Femur (tissue), 1 donor: Measurements from ENCODE around the gene KRTAP10-9.

Experiments
- DNase-seq: peaks from one replicate; pipeline ENCODE4 v3.0.0-alpha.2; 2017

Gene KRTAP10-9

DNA sequence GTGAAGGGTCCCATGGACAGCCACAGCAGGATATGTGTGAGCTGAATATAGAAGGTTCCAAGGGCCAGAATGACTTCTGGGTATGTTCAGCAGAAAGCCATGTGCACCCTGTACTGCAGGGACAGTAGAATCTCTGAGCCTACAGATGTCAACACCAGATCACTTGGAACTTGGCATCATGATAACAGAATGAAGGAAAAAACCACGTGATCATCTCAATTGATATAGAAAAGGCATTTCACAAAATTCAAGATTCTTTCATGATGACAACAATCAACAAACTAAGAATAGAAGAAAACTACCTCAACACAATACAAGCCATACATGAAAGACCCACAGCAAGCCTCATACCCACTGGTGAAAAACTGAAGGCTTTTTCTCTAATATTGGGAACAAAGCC, 40.7 kb downstream of the KRTAP10-9 start:
- no peak for DNase-seq

DNA sequence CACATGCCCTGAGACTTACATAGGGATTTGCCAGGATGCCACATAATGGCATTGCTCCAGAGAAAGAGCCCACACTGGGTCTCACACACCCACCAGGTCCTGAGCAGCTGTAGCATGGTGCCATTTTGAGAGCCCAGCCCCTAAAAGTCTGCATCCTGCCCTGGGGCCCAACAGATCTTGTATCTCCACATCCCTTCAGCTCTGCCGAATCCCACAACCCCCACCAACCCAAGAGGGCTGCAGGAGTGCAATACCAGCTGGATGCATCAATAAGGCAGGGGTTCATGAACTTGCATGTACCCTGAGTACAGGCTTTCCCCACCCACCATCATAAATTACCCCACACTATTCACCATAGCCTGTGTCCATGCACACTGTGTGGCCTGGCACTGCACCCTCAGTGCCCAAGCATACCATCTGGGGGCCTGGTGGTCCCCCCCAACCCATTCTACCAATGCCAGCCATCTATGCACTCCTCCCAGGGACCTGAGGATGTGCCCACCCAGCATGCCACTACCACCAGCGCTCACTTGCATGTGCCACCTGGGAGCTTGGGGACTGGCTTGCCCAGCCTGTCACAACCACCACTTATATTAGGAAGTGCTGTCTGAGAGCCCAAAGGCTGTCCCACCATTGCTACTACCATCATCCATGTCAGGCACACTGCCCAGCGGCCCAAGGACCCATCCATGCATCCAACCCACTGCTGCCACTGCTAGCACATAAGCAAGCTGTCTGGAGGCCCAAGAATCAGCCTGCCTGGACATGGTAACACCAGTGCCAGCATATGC, 43.9 kb downstream of the KRTAP10-9 start:
- no peak for DNase-seq

DNA sequence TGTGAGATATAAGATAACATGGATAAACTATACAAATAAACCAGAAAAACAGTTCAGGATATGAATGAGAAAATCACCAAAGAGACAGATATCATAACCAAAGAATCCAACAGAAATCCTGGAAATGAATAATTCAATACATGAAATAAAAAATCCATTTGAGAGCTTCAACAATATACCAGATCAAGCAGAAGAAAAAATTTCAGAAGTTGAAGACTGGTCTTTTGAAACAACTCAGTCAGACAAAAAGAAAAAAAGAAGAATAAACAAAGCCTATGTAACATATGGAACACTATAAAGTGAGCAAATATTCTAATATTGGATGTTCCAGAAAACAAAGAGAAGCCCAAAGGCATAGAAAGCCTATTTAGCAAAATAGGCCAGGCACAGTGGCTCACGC, 45.0 kb downstream of the KRTAP10-9 start:
- DNase-seq: no peak

DNA sequence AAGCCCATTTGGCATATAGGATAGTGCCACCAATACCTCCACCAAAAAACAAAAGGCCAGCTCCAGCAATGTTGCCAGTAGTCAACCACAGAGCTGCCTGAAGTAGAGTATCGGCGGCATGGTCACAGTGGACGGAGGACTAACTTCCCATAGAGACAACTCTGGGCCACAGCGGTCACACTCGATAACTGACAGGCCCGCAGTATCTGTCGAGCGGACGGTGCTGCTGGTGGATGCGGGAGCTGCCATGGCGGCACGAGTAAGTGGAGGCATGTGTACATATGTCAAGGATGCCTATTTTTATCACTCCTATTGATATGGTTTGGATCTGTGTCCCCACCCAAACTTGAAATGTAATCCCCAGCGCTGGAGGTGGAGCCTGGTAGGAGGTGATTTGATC, 51.0 kb downstream of the KRTAP10-9 start:
- no peak for DNase-seq
